ENCODE measurements around the gene MRAP2.
A peak's percentile ranks its signal among the peaks of the same experiment; 100 is the strongest.

Gene MRAP2

GRCh38 chr6:84019141-84019841, 14.3 kb upstream of the MRAP2 start:
- TF ChIP-seq ZBTB7A (IDR thresholded peaks at IDR 0.05; ENCODE audit: low read depth) (no peak), CEBPB (IDR thresholded peaks at IDR 0.05) (no peak), TEAD4 (IDR thresholded peaks at IDR 0.05) (no peak), EGR1 (IDR thresholded peaks at IDR 0.05) (no peak), TCF12 (IDR thresholded peaks at IDR 0.05; ENCODE audit: low read depth) (no peak), YY1 (IDR thresholded peaks at IDR 0.05; ENCODE audit: low read depth) (no peak), EP300 (IDR thresholded peaks at IDR 0.05; ENCODE audit: borderline replicate concordance) (no peak)
- TF ChIP-seq, protein P1, sequence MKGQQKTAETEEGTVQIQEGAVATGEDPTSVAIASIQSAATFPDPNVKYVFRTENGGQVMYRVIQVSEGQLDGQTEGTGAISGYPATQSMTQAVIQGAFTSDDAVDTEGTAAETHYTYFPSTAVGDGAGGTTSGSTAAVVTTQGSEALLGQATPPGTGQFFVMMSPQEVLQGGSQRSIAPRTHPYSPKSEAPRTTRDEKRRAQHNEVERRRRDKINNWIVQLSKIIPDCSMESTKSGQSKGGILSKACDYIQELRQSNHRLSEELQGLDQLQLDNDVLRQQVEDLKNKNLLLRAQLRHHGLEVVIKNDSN (IDR thresholded peaks at IDR 0.05): no peak

DNA sequence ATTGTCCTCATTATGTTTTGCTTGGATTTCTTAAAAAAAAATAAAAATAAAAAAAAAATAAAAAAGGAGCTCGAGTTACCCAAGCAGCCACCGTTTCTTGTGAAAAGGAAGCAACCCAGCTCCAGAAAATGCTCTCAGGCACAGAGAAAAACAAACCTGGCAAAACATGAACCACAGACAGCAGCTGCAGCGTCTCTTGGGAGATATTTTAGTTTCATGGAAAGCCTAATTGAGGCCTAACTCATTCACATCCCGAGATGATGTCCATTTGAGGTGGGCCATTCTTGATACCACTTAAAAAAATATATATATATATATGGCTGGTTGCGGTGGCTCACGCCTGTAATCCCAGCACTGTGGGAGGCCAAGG, 13.7 kb upstream of the MRAP2 start:
- no peak for TF ChIP-seq ZBTB7A (IDR thresholded peaks at IDR 0.05; ENCODE audit: low read depth)
- TF ChIP-seq CREB1 (IDR thresholded peaks at IDR 0.05; ENCODE audit: low read depth): no peak
- TF ChIP-seq NFIC (IDR thresholded peaks at IDR 0.05): no peak
- TF ChIP-seq EP300 (IDR thresholded peaks at IDR 0.05; ENCODE audit: borderline replicate concordance): no peak
- TF ChIP-seq, protein P2, sequence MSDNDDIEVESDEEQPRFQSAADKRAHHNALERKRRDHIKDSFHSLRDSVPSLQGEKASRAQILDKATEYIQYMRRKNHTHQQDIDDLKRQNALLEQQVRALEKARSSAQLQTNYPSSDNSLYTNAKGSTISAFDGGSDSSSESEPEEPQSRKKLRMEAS (IDR thresholded peaks at IDR 0.05): no peak

GRCh38 chr6:84021625-84022024, 11.9 kb upstream of the MRAP2 start:
- TF ChIP-seq ZBTB7A (IDR thresholded peaks at IDR 0.05; ENCODE audit: low read depth) (no peak), CREB1 (IDR thresholded peaks at IDR 0.05; ENCODE audit: low read depth) (no peak), TEAD4 (IDR thresholded peaks at IDR 0.05) (no peak), NFIC (IDR thresholded peaks at IDR 0.05) (no peak), YY1 (IDR thresholded peaks at IDR 0.05; ENCODE audit: low read depth) (no peak), CEBPB (IDR thresholded peaks at IDR 0.05) (no peak), FOXM1 (IDR thresholded peaks at IDR 0.05; ENCODE audit: borderline replicate concordance, low read depth) (no peak), EGR1 (IDR thresholded peaks at IDR 0.05) (no peak), RAD21 (IDR thresholded peaks at IDR 0.05; ENCODE audit: low read depth) (no peak), EP300 (IDR thresholded peaks at IDR 0.05; ENCODE audit: borderline replicate concordance) (no peak), TCF12 (IDR thresholded peaks at IDR 0.05; ENCODE audit: low read depth) (no peak)
- TF ChIP-seq, protein P3, sequence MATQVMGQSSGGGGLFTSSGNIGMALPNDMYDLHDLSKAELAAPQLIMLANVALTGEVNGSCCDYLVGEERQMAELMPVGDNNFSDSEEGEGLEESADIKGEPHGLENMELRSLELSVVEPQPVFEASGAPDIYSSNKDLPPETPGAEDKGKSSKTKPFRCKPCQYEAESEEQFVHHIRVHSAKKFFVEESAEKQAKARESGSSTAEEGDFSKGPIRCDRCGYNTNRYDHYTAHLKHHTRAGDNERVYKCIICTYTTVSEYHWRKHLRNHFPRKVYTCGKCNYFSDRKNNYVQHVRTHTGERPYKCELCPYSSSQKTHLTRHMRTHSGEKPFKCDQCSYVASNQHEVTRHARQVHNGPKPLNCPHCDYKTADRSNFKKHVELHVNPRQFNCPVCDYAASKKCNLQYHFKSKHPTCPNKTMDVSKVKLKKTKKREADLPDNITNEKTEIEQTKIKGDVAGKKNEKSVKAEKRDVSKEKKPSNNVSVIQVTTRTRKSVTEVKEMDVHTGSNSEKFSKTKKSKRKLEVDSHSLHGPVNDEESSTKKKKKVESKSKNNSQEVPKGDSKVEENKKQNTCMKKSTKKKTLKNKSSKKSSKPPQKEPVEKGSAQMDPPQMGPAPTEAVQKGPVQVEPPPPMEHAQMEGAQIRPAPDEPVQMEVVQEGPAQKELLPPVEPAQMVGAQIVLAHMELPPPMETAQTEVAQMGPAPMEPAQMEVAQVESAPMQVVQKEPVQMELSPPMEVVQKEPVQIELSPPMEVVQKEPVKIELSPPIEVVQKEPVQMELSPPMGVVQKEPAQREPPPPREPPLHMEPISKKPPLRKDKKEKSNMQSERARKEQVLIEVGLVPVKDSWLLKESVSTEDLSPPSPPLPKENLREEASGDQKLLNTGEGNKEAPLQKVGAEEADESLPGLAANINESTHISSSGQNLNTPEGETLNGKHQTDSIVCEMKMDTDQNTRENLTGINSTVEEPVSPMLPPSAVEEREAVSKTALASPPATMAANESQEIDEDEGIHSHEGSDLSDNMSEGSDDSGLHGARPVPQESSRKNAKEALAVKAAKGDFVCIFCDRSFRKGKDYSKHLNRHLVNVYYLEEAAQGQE (IDR thresholded peaks at IDR 0.05; ENCODE audit: low read depth): no peak
- TF ChIP-seq, protein P2 (IDR thresholded peaks at IDR 0.05): no peak
- TF ChIP-seq, protein P1 (IDR thresholded peaks at IDR 0.05): no peak

DNA sequence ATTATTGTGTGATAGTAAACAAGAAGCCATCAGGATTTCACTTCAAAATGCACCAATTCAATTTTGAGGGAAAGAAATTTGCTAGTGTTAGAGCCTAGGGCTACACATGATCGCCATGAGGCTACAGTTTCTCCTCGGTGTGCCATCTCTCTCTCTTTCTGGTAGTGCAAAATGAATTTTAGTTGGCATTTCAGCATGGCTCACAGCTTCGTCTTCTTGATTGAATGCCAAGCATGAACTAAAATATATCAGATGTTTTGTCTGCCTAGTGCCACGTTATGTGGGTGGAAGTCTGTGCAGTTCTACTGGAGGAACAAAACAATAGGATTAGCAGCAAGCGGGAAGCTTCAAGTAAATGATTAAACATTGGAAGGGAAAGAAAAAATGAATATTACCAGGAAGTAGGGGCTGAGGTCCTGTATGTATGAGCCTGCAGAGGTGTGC, 6.8 kb upstream of the MRAP2 start:
- TF ChIP-seq FOXM1 (IDR thresholded peaks at IDR 0.05; ENCODE audit: borderline replicate concordance, low read depth) (no peak), TAF1 (IDR thresholded peaks at IDR 0.05; ENCODE audit: low read depth) (no peak), EP300 (IDR thresholded peaks at IDR 0.05; ENCODE audit: borderline replicate concordance) (no peak), RAD21 (IDR thresholded peaks at IDR 0.05; ENCODE audit: low read depth) (no peak), TCF12 (IDR thresholded peaks at IDR 0.05; ENCODE audit: low read depth) (no peak), EGR1 (IDR thresholded peaks at IDR 0.05) (no peak), CEBPB (IDR thresholded peaks at IDR 0.05) (no peak)
- TF ChIP-seq, protein P1 (IDR thresholded peaks at IDR 0.05): no peak

GRCh38 chr6:84027340-84028181, 6.0 kb upstream of the MRAP2 start:
- TF ChIP-seq EGR1 (IDR thresholded peaks at IDR 0.05) (no peak), NFIC (IDR thresholded peaks at IDR 0.05) (peak; percentile 64), TCF12 (IDR thresholded peaks at IDR 0.05; ENCODE audit: low read depth) (0 out of 2 replicates have a peak, but pooled peaks have one; percentile 25)
- TF ChIP-seq, protein P1 (IDR thresholded peaks at IDR 0.05): no peak
- TF ChIP-seq, protein P3 (IDR thresholded peaks at IDR 0.05; ENCODE audit: low read depth): no peak

All from Ishikawa (cell line).